ENCODE results near the gene S100A10.

The S100A10 gene

DNA sequence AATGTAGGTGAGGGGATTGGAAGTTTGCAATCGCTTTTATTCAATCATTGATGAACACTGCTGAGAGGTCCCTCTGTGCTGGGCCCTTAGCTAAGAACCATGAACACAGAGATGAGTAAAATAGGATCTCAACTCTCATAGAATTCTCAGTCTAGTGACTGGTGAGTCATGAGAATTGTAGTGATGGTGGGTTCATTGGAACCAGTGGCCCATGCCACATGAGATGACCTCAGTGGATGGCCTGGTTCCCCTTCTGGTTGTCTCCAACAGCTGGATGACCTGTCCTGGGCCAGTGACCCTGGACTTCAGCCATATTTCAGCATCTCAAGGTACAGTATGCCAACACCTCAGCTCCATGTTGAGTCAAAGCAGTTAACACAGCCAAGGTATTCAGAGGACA is 21.3 kb upstream of the S100A10 start:
- no peak for TF ChIP-seq CTCF (conservative IDR thresholded peaks at IDR 0.05; ENCODE audit: low read depth, low read length)
- no peak overlapping the region for H3K4me3 ChIP-seq (ENCODE audit: low read depth, low read length)
- no peak for DNase-seq (ENCODE audit: low read depth)

DNA sequence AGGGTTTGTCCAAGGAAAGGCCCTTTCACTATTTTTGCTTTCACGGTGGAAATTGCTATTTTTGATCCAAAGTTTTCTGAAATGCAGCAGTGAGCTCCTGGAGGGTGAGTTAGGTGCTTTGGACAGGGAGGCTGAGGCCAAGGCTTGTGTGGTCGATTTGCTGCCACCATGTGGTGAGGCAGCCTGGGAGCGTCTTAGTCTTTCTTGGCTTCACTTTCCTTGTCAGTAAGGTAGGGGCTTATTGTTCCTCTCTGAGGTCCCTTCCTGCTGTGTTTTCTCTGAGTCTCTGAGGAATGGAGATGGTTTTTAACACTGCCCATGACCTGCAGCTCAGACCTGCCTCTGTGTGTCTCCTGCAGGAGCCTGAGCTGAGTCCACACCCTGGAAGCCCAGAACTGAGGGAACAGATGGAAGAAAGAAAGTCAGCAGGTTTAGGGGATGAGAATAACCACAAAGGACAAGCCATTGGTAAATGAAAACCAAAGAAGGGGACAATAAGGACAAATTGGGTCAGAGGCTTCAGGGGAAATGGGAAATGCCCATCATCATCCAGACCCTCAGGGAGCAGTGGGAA is 20.1 kb upstream of the S100A10 start:
- peak; percentile 80 for DNase-seq (ENCODE audit: low read depth)
- no peak overlapping the region for H3K4me3 ChIP-seq (ENCODE audit: low read depth, low read length)
- TF ChIP-seq CTCF (conservative IDR thresholded peaks at IDR 0.05; ENCODE audit: low read depth, low read length): peak; percentile 90

DNA sequence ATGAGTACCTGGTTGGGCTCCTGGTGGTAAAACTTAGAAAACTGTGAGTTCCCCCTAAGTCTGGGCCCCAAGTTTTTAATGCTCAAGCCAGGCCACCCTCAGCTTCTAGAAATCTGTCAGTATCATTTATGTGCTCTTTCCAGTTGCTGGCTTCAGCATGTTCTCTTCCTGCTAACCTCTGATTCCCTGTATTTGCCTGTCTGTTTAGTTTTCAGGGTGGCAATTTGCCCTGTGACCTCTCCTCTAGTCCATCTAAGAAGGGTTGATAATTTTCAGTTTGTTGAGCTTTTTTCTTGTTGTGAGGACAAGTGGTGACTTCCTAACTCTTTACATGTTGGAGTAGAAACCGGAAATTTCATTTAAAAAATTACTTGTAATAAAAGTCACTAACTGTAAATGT is 16.0 kb upstream of the S100A10 start:
- no peak overlapping the region for H3K4me3 ChIP-seq (ENCODE audit: low read depth, low read length)
- TF ChIP-seq CTCF (conservative IDR thresholded peaks at IDR 0.05; ENCODE audit: low read depth, low read length): no peak
- DNase-seq (ENCODE audit: low read depth): no peak

DNA sequence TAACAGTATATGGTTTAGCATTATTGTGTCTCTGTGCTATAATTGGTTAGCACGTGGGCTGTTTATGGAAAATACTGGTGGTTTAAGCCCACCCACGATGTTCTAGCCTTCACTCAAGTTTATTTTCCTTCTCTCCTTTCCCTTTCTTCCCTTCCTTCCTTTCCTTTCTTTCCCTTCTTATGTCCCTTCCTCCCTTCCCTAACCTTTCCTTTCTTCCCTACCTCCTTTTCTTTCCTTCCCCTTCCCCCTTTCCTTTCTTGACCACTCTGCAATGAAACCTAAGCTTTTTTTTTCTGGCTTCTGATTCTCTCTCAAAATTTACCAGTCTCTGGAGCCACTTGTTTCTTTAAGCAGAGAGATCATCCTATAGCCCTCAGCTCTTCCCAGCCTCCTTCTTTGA is 13.4 kb upstream of the S100A10 start:
- TF ChIP-seq CTCF (conservative IDR thresholded peaks at IDR 0.05; ENCODE audit: low read depth, low read length): no peak
- DNase-seq (ENCODE audit: low read depth): no peak
- no peak overlapping the region for H3K4me3 ChIP-seq (ENCODE audit: low read depth, low read length)

DNA sequence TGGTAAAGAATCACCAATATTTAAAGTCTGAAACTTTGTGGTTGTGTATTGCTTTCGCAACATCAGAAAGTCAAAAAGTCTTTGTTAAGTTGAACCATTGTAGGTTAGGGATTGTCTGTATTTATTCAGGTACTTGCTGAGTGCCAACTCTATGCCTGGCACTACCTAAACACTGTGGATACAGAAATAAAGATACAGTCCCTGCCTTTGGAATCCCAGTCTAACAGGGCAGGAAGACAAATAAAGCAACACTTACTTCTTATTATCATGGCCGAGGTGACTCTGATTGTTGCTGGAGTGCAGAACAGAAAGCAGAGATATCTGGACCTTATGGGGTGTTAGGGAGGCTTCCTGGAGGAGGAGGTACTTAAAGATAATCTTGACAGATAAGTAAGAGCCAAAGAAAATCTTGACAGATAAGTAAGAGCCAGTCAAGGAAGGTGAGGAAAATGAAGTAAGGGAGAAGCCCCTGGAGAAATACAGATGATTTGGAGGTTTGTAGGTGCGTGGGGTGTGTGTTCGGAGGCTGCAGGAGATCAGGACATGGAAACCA is 11.8 kb upstream of the S100A10 start:
- no peak for DNase-seq (ENCODE audit: low read depth)

DNA sequence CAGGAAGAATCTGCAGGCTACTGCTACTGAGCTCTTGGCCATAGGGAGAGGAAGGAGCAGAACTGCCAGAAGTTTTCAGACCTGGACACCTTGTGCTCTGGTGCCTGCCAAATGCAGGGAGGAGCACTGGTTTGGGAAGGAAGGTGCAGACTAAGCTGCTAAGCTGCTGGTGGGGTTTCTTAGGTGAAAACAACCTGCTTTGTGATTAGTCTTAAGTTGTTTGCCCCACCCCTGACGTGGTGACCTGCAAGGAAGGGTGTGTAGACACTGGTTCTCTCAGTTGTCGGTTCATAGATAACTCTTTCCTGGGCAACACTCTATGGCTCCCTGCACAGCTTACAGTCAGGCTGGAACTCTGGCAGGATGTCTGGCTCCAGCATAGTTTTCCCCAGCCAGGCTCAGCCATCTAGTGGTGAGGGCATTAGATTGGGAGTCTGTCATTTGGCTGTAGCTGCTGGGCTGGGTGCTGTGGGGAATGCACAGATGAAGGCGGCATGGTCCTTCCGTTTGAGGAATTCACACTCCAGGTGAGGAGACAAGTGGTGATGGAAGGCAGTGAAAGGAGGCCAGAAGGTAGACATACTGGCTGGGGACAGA is 10.3 kb upstream of the S100A10 start:
- peak; percentile 36 for TF ChIP-seq CTCF (conservative IDR thresholded peaks at IDR 0.05; ENCODE audit: low read depth, low read length)
- DNase-seq (ENCODE audit: low read depth): no peak
- H3K4me3 ChIP-seq (ENCODE audit: low read depth, low read length): no peak overlapping the region

More for the DNA sequence above, 11.8 kb upstream of the S100A10 start:
- no peak for TF ChIP-seq CTCF (conservative IDR thresholded peaks at IDR 0.05; ENCODE audit: low read depth, low read length)
- no peak overlapping the region for H3K4me3 ChIP-seq (ENCODE audit: low read depth, low read length)

- DNase-seq (ENCODE audit: low read depth): no peak
- H3K4me3 ChIP-seq (ENCODE audit: low read depth, low read length): no peak overlapping the region
- TF ChIP-seq CTCF (conservative IDR thresholded peaks at IDR 0.05; ENCODE audit: low read depth, low read length): no peak
These were observed 9.3 kb upstream of the S100A10 start for GRCh38 chr1:152002960-152003359.

Measured in choroid plexus epithelial cell (primary cell).